OCI-LY1 (cell line): Measurements from ENCODE around the gene MAP2.

ENCODE experiments used
- EZH2 ChIP-seq: fragments of 200-600 bp; sonication (generic), shearing (Covaris generic); IDR thresholded peaks from 2 replicates; pipeline ENCODE4 v1.8.0; 2017; ENCODE audit warnings: borderline replicate concordance, mixed run types, mild to moderate bottlenecking, antibody characterized with exemption, low read length, moderate library complexity, mixed read lengths
- TF ChIP-seq, protein P1 (sequence below): fragments of 200-600 bp; sonication (generic), shearing (Covaris generic); IDR thresholded peaks from 2 replicates; pipeline ENCODE4 v1.5.1; 2017; ENCODE audit warnings: mild to moderate bottlenecking, antibody characterized with exemption, low read length, moderate library complexity, mixed read lengths

DNA sequence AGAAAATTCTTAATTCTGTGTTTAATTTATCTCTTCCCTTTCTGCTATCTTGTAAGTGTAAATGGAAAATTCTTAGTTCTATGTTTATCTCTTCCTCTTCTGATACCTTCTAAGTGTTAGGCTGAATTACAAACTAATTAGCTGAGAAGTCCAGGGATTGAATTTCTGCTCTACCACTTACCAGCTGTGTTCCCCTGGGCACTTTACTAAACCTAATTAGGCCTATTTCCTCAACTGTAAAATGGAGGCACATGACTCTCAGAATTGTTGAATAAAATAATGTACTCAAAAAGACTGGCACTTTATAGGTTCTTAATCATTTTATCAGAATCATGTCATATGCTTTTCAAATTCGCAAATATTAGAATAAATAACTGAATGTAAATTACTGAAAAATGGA, 146.3 kb downstream of the MAP2 start:
- TF ChIP-seq, protein P1, sequence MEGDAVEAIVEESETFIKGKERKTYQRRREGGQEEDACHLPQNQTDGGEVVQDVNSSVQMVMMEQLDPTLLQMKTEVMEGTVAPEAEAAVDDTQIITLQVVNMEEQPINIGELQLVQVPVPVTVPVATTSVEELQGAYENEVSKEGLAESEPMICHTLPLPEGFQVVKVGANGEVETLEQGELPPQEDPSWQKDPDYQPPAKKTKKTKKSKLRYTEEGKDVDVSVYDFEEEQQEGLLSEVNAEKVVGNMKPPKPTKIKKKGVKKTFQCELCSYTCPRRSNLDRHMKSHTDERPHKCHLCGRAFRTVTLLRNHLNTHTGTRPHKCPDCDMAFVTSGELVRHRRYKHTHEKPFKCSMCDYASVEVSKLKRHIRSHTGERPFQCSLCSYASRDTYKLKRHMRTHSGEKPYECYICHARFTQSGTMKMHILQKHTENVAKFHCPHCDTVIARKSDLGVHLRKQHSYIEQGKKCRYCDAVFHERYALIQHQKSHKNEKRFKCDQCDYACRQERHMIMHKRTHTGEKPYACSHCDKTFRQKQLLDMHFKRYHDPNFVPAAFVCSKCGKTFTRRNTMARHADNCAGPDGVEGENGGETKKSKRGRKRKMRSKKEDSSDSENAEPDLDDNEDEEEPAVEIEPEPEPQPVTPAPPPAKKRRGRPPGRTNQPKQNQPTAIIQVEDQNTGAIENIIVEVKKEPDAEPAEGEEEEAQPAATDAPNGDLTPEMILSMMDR, result no peak
- TF ChIP-seq EZH2, result no peak
